AML-193 (cell line): ENCODE measurements around the gene AGAP1.

Source experiments
- DNase-seq, 2 experiments: peaks; one replicate each; lab custom pipeline; 2025; lab: John Stamatoyannopoulos, UW

AGAP1 gene

GRCh38 chr2:235690082-235690808 is 196.4 kb downstream of the AGAP1 start:
- no peak for DNase-seq

GRCh38 chr2:235690809-235691450 is 197.1 kb downstream of the AGAP1 start:
- DNase-seq, result no peak

DNA sequence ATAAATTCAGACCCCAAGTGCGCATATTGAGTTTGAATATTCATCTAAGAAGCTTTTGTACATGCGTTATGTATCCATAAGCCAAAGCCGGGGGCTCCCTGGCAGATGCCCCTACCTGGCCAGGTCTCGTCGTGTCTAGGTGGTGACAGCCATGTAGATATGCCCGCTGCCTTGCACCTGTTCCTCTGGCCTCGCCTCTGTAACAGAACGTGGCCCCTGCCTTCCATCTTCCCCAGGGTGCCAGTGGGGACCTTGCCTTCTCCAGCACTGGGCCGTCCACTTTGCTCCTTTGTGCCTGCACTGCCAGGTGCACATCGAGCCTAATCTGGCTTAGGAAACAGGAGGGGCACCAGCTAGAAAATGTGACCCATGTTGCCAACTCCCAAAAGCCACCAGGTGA is 198.2 kb downstream of the AGAP1 start:
- DNase-seq, result no peak

DNA sequence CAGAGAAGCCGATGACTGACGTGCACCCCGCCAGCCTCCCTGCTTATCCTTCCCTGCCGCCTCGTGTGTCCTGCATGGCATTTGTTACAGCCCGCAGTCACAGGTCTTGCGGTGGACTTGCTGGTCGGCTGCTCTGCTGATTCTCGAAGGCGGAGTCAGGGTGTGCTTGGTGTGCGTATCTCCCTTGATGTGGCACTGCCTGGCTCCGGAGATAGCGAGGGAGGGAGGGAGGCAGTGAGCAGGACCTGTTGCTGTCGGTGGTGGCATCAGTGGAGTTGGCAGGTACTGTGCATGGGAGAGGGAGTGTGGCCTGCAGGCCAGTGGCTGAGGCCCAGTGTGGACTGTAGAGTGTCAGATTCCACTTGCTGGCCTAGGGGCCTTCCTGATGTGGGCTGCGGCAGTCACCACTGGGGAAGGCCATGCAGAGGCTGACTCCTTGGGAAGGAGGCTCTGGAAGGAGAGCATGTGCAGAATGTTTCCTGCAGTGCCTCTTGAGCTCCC is 198.9 kb downstream of the AGAP1 start:
- no peak for DNase-seq

DNA sequence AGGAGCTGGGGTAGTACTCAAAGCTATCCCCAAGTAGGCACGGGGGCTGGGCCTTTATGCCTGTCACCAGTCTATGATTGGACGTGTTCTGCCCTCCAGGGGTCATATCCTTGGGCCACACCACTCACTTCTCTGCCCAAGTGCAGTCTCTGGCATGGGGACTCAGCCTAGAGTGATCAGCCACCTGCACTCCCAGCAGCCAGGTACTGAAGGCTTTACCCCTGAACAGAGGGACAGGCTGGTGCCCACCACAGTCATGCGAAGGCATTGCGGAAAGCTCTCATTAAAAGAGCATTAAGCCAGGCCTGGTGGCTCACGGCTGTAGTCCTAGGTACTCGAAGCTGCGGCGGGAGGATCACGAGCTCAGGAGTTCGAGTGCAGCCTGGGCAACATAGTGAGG is 199.4 kb downstream of the AGAP1 start:
- no peak for DNase-seq

DNA sequence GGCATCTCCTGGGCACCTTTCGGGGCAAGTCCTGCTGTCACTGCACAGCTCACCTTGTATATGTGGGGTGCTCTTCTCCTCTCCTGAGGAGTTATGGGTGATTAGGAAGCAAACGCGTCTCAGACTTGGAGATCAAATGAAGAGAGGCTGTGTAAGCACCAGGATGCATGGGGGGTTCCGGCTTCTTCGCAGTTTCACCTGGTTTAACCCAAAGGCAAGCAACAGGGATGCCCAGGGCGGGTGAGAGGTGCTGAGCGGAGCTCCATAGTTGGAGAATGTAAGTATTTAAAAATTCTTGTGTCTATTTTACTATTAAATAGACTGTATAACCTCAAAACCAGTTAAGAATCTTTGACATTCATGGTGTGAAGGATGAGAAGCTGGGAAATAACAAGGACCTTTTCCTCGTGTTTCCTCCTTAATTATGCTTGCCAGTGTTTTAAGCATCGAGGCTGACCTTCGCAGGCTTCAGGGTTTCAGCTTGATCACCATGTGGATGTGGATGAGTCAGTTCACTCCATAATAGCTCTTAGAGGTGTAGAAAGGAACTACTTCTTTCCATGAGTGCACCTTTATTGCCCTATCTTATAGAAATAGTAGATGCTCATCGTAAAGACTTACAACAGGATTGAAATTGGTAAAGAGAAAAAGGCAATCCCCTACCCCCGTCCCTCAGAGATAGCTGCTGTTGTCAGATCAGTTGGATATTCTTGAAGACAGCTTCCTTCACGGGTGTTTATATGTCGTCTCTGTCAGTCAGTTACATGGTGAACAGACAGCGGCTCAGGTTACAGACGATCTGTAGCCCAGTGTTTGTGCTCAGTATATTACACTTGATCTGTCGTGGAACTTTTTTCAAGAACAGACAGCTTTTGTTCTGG is 201.1 kb downstream of the AGAP1 start:
- DNase-seq, result no peak

DNA sequence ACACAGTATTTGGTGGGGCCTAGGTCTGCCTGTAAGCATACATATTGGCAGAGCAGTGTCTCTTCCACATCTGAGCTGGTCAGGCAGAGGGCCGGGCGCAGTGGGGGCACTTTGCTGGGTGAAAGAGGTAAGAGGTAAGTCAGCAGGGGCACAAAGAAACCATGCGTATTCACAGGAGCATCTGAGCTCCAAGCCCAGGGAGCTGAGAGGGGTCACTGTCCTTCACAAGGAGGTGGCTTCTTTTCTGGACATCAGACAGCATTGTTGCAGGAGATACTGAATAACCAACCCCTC is 201.7 kb downstream of the AGAP1 start:
- DNase-seq, result no peak

DNA sequence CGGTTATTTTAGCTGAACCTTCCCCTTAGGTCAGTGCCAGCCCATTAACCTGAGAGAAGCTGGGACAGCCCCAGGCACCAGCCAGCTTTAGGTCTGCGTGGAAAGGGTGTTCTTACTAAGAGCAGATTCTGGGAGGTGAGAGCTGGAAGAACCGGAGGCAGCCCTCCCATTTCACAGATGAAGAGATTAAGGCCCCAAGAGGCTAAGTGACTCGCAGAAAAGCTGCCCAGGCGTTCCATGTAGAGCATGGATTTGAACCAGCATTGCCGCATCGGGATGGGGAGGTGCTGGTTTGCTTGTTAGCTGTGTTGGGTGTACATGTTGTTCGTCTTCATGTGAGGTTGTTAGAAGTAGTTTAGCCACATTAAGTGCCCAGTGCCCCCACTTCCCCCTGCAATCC is 203.2 kb downstream of the AGAP1 start:
- no peak for DNase-seq

DNA sequence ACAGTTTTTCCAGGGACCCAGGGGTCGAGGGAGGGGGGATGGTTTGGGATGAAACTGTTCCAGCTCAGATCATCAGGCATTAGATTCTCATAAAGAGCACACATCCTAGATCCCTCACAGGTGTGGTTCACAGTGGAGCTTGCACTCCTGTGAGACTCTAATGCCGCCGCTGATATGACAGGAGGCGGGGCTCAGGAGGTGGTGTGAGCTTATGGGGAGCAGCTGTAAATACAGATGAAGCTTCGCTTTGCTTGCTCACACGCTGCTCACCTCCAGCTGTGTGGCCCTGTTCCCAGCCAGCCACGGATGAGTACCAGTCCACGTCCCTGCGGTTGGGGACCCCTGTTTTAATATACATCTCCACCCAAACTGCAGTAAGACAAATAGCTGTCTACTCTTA is 204.2 kb downstream of the AGAP1 start:
- no peak for DNase-seq

GRCh38 chr2:235698491-235698890 is 204.6 kb downstream of the AGAP1 start:
- DNase-seq, result no peak

GRCh38 chr2:235699576-235699975 is 205.7 kb downstream of the AGAP1 start:
- no peak for DNase-seq

DNA sequence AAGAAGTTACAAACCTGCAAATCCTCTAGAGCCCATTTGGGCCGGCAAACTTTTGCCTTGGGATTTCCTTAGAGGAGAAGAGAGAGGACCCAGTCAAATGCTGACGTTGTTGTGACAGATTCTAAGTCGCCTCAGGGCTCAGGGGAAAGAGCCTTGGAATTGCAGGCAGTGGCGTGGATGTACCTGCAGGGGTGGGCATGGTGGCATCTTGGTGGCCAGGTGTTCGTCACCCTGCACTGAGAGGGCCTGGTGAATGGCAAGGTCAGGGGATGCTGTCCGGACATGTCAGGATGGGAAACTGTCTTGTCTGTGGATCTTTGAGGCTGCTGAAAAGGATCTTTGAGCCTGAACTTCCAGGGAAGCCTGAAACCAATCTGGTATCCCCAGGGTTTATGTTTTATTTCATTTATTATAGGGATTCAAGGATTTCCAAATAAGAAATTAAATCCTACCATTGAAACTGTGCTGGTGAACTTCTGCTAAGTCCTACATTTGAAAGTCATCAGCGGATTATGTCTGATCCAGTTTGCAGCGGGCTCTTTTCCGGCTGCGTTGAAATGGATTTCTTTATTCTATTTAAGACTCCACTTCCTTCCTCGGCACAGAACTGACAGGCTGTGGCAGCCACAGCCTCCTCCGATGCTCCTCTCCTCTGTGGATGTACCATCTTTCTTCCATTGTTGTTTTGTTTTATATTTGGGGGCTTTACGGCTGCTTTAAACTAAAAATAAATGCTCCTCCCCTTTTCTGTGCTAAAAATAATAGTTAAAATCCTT is 207.6 kb downstream of the AGAP1 start:
- no peak for DNase-seq

DNA sequence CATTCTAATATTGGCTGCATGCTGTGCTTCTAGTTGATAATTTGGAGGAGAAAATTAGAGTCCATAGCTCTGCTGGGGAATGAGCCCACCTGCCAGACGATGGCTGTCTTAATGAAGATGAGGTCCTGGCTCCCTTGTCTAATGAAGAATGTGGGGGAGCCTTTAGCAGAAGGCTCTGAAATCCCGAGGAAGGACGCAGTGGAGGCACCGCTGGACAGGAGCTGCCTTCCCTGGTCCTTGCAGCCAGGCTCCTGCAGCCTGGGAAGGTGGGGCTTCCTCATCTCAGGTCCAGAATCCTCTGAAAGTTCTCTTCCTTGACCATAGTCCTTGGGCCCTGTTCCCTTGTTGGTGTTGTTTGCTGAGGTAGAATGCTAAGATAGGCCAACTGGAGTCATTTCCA is 208.3 kb downstream of the AGAP1 start:
- DNase-seq, result no peak

DNA sequence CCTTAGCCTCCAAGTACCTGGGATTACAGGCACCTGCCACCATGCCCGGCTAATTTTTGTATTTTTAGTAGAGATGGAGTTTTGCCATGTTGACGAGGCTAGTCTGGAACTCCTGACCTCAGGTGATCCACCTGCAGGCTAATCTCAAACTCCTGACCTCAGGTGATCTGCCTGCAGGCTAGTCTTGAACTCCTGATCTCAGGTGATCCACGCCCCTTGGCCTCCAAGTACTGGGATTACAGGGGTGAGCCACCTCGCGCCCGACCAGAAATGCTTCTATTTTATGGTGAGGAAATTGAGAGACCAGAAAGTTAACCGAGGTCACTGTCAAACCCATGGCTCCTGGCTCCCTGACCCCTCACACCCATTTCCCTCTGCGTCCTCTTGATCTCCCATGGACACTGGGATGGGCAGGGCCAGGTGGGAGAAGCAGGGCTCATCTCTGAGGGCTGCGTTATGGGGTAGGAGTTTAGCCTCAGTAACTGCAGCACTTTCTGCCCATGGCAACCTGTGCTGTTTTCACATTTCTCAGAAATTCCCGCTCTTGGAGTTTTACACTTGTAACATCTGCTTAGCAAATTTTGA is 210.0 kb downstream of the AGAP1 start:
- no peak for DNase-seq

- no peak for DNase-seq
Measured at GRCh38 chr2:235705296-235705695, 211.5 kb downstream of the AGAP1 start.

- DNase-seq, result no peak
Measured at GRCh38 chr2:235706506-235706905, 212.7 kb downstream of the AGAP1 start.

DNA sequence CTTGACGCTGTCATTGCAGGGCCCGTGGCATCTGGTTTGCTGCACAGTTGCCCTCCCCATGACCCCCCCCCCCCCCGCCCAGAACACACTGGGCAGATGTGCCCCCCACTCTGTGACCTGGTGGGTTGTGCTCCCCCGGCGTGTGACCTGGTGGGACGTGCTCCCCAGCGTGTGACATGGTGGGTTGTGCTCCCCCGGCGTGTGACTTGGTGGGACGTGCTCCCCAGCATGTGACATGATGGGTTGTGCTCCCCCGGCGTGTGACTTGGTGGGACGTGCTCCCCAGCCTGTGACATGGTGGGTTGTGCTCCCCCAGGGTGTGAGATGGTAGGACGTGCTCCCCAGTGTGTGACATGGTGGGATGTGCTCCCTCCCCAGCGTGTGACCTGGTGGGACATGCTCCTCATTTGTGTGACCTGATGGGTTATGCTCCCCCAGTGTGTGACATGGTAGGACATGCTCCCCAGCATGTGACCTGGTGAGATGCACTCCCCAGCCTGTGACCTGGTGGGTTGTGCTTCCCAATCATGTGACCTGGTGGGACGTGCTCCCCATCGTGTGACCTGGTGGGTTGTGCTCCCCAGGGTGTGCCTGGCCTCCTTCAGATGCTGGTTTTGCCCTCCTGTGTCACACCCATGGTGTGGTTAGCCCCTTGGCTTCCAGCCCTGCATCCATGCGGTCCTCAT is 213.7 kb downstream of the AGAP1 start:
- no peak for DNase-seq

GRCh38 chr2:235709124-235709813 is 215.4 kb downstream of the AGAP1 start:
- no peak for DNase-seq

DNA sequence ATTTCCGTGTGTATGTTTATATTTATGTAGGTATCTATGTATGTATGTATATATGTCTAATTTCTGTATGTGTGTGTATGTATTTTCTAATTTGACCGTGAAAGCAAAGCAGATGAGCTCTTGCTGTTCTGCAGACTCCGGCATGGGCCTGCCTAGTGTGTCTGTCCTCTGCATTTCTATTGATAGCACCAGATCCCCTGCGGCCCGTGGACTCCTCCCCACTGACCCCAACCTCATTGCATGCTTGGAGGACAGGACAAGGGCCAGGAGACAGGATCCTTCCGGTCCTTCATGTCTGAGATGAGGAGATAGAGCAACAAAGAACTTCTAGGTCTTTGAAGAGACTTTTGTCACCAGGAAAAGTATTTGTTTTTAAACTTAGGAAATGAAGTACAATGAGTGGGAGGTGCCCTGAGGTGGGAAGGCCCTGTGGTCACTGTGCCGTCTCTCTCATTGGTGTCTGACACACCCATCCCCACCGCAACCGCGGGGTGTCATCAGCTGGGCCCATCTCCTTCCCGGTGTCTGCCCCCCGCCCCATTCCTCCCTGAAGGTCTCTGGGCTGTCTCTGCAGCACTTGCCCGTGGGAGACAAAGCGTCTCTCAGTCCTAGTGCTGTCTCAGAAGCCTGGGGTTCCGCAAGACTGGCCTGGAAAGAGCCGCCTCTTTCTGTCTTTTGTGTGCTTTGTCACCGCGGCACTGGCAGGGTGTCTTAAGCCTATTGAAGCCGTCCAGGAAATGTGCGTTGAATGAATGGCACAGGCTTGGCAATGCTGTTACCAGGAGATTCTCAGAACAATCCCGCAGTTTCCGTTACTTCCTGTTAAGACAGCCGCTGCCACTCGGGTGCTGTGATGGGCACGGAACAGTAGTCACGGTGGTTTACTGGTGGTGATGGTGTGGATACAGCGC is 216.4 kb downstream of the AGAP1 start:
- no peak for DNase-seq
